ENCODE data around the gene CASP4. TPM values are rescaled to one million over a fixed set of nuclear protein-coding genes. Genes with fewer than 3 reads are reported as not detected.

The CASP4 gene
- total and polyA plus RNA-seq, 9 of the 15 experiments (the other 6 are each of a cell fraction or from before 2014, with no cell fraction given): 0.15 to 0.42 (median 0.27) TPM; not detected in 1

DNA sequence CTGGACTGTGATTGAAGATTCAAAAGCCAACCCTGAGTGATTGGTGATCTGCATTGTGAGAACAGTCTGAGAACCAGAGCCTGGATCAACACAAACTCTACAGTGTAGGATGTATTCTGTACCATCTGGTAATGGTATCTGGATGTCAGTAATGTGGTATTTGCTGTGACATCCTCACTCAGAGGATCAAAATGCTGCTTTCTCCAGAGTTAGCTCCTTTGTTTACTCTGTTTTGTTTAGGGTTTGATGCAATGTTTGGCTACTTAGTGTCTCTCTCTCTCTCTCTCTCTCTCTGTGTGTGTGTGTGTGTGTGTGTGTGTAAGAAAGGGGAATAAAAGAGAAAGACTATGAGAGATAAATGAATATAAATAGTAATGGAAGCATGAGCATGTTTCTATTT is 24.3 kb downstream of the CASP4 start:
- no peak for FAIRE-seq
- in situ Hi-C loops (cut with MboI) (no loop called here), intact Hi-C loops (cut with micrococcal nuclease) (no loop called here)
- Histone ChIP-seq H3K79me2 (ENCODE audit: control insufficient read depth, insufficient read depth, low read length) (no peaks in the 10 kb centered on the region), H3K4me3 (no peak overlapping the region), H3K27ac (ENCODE audit: extremely low read depth, low read depth, low read length) (no peak overlapping the region), H3K36me3 (ENCODE audit: control insufficient read depth, insufficient read depth, low read length) (no peaks in the 10 kb centered on the region), H2AFZ (ENCODE audit: low read depth, low read length) (no peak overlapping the region), H3K4me2 (ENCODE audit: insufficient read depth, low read length) (no peak overlapping the region), H3K9me3 (replicated peaks; ENCODE audit: control insufficient read depth, insufficient read depth, low read depth, low read length) (no peaks in the 10 kb centered on the region), H4K20me1 (replicated peaks; ENCODE audit: control insufficient read depth, insufficient read depth, low read length) (no peaks in the 10 kb centered on the region), H3K27me3 (ENCODE audit: control insufficient read depth in 2 of 2, insufficient read depth in 2 of 2, low read length in 2 of 2) (no peaks in the 10 kb centered on the region), H3K9ac (ENCODE audit: insufficient read depth in 1 of 2, low read depth in 2 of 2, low read length in 2 of 2) (no peak overlapping the region), H3K9me1 (ENCODE audit: control insufficient read depth, insufficient read depth, low read length) (no peaks in the 10 kb centered on the region), H3K4me1 (replicated peaks in 1 of 2; ENCODE audit: control insufficient read depth in 2 of 2, insufficient read depth in 2 of 2, low read length in 2 of 2) (no peaks in the 10 kb centered on the region)
- ATAC-seq: no peak
- CTCF ChIA-PET (ENCODE audit: low intra/inter-chr PET ratio): no interaction called here
- TF ChIP-seq FOXA1 (IDR thresholded peaks at IDR 0.05; ENCODE audit: borderline replicate concordance) (no peak), RHOXF2B (CRISPR knock-in tag; conservative IDR thresholded peaks at IDR 0.05) (no peak), FOSL1 (tag; conservative IDR thresholded peaks at IDR 0.05) (no peak)
- TF ChIP-seq, protein P1, sequence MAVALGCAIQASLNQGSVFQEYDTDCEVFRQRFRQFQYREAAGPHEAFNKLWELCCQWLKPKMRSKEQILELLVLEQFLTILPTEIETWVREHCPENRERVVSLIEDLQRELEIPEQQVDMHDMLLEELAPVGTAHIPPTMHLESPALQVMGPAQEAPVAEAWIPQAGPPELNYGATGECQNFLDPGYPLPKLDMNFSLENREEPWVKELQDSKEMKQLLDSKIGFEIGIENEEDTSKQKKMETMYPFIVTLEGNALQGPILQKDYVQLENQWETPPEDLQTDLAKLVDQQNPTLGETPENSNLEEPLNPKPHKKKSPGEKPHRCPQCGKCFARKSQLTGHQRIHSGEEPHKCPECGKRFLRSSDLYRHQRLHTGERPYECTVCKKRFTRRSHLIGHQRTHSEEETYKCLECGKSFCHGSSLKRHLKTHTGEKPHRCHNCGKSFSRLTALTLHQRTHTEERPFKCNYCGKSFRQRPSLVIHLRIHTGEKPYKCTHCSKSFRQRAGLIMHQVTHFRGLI (CRISPR knock-in tag; IDR thresholded peaks at IDR 0.05): no peak
- TF ChIP-seq, protein P2, sequence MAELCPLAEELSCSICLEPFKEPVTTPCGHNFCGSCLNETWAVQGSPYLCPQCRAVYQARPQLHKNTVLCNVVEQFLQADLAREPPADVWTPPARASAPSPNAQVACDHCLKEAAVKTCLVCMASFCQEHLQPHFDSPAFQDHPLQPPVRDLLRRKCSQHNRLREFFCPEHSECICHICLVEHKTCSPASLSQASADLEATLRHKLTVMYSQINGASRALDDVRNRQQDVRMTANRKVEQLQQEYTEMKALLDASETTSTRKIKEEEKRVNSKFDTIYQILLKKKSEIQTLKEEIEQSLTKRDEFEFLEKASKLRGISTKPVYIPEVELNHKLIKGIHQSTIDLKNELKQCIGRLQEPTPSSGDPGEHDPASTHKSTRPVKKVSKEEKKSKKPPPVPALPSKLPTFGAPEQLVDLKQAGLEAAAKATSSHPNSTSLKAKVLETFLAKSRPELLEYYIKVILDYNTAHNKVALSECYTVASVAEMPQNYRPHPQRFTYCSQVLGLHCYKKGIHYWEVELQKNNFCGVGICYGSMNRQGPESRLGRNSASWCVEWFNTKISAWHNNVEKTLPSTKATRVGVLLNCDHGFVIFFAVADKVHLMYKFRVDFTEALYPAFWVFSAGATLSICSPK (IDR thresholded peaks at IDR 0.05; ENCODE audit: borderline replicate concordance): no peak
- TF ChIP-seq, protein P3, sequence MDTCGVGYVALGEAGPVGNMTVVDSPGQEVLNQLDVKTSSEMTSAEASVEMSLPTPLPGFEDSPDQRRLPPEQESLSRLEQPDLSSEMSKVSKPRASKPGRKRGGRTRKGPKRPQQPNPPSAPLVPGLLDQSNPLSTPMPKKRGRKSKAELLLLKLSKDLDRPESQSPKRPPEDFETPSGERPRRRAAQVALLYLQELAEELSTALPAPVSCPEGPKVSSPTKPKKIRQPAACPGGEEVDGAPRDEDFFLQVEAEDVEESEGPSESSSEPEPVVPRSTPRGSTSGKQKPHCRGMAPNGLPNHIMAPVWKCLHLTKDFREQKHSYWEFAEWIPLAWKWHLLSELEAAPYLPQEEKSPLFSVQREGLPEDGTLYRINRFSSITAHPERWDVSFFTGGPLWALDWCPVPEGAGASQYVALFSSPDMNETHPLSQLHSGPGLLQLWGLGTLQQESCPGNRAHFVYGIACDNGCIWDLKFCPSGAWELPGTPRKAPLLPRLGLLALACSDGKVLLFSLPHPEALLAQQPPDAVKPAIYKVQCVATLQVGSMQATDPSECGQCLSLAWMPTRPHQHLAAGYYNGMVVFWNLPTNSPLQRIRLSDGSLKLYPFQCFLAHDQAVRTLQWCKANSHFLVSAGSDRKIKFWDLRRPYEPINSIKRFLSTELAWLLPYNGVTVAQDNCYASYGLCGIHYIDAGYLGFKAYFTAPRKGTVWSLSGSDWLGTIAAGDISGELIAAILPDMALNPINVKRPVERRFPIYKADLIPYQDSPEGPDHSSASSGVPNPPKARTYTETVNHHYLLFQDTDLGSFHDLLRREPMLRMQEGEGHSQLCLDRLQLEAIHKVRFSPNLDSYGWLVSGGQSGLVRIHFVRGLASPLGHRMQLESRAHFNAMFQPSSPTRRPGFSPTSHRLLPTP (IDR thresholded peaks at IDR 0.05; ENCODE audit: borderline replicate concordance, extremely low read depth, insufficient read length): no peak
- POLR2A ChIA-PET: no interaction called here
- no peak for DNase-seq (ENCODE audit: extremely low read depth in 1 of 4, low spot score in 3 of 4)
- BruUV-seq (replicated peaks): no TSS peak

Measured in K562 (cell line).